Bronchial epithelial cell (primary cell): ENCODE measurements around the gene S100A12. TPM values are rescaled to one million over a fixed set of nuclear protein-coding genes. Genes with fewer than 3 reads are reported as not detected.

Experiments used
- DNase-seq: peaks from one replicate; pipeline ENCODE4 v3.0.0-alpha.2; 2010; ENCODE audit warnings: low read depth
- FAIRE-seq: peaks from 2 replicates; lab custom pipeline; 2011; peaks lifted over from hg19 to GRCh38; lab: Jason Lieb, UNC
- H3K27me3 ChIP-seq: 2 replicates; pipeline ENCODE4 v1.5.1; 2011; ENCODE audit warnings: low read length; ENCODE audit not compliant: control insufficient read depth, insufficient read depth
- H3K36me3 ChIP-seq: 2 replicates; pipeline ENCODE4 v1.5.1; 2011; ENCODE audit warnings: low read length; ENCODE audit not compliant: control insufficient read depth, insufficient read depth
- H3K4me3 ChIP-seq: 2 replicates; pipeline ENCODE4 v1.5.1; 2011; ENCODE audit warnings: mild to moderate bottlenecking, low read depth, low read length, control low read depth
- CTCF ChIP-seq: IDR thresholded peaks from 2 replicates; pipeline ENCODE4 v1.5.1; 2011; ENCODE audit warnings: mild to moderate bottlenecking, moderate library complexity, low read length, control low read depth, inconsistent platforms; ENCODE audit not compliant: insufficient read depth, severe bottlenecking
- total RNA-seq: library from RNA; depleted of rRNA; stranded (reverse); fragments of >200 nt; gene quantifications from 2 replicates; pipeline ENCODE4 v1.2.1, GENCODE V29; 2014

S100A12 gene
- total RNA-seq, 1 donor from 2014 or later: not detected

GRCh38 chr1:153355445-153356071 is 19.9 kb downstream of the S100A12 start:
- TF ChIP-seq CTCF: peak; percentile 94
- no peak overlapping the region for H3K4me3 ChIP-seq
- no peaks in the 10 kb centered on the region for H3K36me3 ChIP-seq
- FAIRE-seq: no peak
- H3K27me3 ChIP-seq: no peaks in the 10 kb centered on the region
- peak; percentile 72 for DNase-seq

DNA sequence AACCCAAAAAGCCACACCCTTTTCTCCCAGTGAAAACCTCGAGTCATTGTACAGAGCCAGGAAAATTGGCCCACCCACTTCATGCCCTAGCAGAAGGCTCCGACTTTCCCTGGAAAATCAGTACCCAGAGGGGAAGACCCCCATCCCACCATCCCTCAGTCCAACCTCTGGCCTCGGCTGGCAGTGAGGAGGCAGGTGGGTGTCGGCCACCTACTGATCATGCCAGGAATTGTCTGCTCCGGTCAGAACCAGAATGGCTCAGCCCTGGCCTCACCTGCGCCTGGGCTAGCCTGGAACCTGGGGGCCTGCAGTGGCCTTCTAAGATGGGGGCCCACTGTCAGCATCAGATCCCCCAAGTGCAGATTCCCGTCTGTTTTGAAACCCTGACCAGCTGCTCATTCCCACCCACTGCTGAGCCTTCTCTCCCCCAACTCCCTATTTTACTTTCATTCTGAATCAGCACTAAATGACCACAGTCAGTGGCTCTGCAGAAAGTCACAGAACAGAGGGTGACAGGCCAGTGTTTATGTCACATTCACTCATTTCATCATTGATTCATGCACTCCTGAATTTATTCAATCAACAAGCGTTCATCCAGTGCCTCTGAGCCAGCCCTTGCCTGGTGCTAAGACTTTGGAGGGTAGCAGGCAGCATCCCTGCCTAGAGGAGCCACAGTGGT is 20.8 kb downstream of the S100A12 start:
- TF ChIP-seq CTCF: peak; percentile 28
- peak; percentile 64 for FAIRE-seq
- no peaks in the 10 kb centered on the region for H3K36me3 ChIP-seq
- no peaks in the 10 kb centered on the region for H3K27me3 ChIP-seq
- no peak overlapping the region for H3K4me3 ChIP-seq
- DNase-seq: no peak

DNA sequence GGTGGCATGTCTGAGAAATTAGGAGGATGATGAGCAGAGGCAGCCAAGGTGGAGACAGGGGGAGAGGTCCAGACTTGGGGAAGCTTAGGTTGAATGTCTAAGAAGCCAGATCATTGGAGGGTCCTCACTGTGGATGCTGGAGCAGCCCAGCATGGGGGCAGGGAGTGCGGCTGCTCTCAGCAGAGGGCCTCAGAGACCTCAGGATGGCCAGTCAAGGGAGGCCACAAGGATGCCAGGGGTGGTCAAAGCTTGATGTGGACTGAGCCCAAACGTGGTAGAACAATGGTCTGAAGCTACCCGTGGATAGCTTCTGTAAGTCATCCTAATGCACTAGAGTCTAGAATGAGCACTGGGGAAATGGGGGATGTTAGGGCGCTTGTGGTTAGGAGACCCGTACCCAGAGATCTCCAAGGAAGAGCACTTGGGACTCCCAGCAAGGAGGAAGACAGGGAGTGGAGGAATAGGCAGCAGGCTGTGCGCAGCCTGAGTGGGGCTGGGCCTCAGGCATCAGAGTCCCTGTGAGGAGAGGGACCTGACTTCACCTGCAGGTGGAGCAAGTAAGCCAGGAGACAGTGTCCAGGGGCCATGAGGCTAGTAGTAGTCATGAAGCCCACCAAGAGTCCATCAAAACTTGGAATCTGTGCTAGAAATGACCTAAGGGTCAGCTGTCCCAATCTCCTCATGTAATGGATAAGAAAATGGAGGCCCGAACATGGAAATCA is 22.0 kb downstream of the S100A12 start:
- DNase-seq: no peak

DNA sequence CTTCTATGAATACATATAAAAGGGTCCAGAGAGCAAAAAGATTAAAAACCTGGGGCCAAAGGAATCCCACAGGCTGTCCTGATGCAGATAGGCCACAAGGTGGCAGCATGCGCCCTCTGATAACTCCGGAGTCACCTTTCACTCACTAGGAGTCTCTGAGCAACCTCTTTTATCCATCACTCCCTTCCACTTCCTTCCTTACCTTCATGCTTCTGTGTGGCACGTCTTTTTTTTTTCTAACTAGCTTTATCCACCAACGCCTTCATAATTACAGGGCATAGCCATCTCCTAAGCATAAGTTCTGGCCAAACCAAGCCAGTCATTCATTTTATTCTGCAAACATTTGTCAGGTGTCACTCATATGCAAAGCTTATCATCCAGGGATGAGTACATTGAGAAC is 22.9 kb downstream of the S100A12 start:
- DNase-seq (peak; percentile 49), FAIRE-seq (no peak)
- no peaks in the 10 kb centered on the region for H3K27me3 ChIP-seq

More for the DNA sequence above, 22.0 kb downstream of the S100A12 start:
- TF ChIP-seq CTCF: peak; percentile 75
- peak; percentile 13 for FAIRE-seq
- no peaks in the 10 kb centered on the region for H3K36me3 ChIP-seq
- H3K4me3 ChIP-seq: no peak overlapping the region
- no peaks in the 10 kb centered on the region for H3K27me3 ChIP-seq

DNA sequence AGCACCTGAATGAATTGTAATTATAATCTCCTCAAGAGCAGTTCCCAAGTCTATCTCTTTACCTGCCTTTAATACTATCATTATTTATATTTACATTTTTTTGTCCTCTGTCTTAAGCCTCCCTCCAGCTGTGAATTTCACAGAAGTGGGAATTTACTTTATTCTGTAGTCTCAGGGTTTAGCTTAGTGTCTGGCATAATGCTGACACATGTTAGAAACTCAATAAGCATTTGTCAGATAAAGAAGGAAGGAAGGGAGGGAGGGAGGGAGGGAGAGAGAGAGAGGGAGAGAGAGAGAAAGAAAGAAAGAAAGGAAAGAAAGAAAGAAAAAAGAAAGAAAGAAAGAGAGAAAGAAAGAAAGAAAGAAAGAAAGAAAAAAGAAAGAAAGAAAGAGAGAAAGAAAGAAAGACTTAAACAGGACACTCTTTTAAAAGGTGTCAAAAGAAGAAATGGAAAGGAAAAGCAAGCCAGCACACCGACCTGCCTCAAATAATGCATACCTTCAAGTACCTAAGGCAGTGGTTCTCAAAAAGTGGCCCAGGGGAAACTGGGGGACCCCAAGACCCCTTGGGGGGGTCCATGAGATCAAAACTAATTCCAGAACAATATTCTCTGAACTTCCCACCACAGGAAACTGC is 25.0 kb downstream of the S100A12 start:
- no peak for TF ChIP-seq CTCF
- no peaks in the 10 kb centered on the region for H3K36me3 ChIP-seq
- no peaks in the 10 kb centered on the region for H3K27me3 ChIP-seq
- FAIRE-seq (no peak), DNase-seq (no peak)
- H3K4me3 ChIP-seq: no peak overlapping the region

More for the DNA sequence above, 22.9 kb downstream of the S100A12 start:
- Histone ChIP-seq H3K36me3 (no peaks in the 10 kb centered on the region), H3K4me3 (no peak overlapping the region)
- peak; percentile 78 for TF ChIP-seq CTCF
